Measurements from ENCODE around the gene CENATAC. TPM values are rescaled to one million over a fixed set of nuclear protein-coding genes. Genes with fewer than 3 reads are reported as not detected.
A peak's percentile ranks its signal among the peaks of the same experiment; 100 is the strongest.
"Not testable (repeated sequence)": the region's sequence is repeated elsewhere in the genome, so short reads cannot be mapped to it uniquely, and the experiment has no call there.

The CENATAC gene
- total RNA-seq, 2 donors from 2014 or later = 40.1 to 44.5 TPM

- peaks cover 61% of the 10 kb centered on the region for H3K4me1 Mint-ChIP-seq (ENCODE audit: low read depth)
- H3K4me3 Mint-ChIP-seq = peak overlapping the region; percentile 97 to 99
- no peaks in the 10 kb centered on the region for H3K27me3 Mint-ChIP-seq (ENCODE audit: low read depth)
- no peak for ATAC-seq (replicated peaks in 1 of 2)
- H3K36me3 Mint-ChIP-seq (ENCODE audit: insufficient read depth in 2 of 2) = peaks cover 16 to 32% of the 10 kb centered on the region in 2 donors
- no peaks in the 10 kb centered on the region for H3K9me3 Mint-ChIP-seq
- peak overlapping the region; percentile 86 for H3K27ac Mint-ChIP-seq
- peak in 1 of 2 donors; percentile 20 for DNase-seq
Measured at GRCh38 chr11:119055901-119056300, 58.0 kb downstream of the CENATAC start.

DNA sequence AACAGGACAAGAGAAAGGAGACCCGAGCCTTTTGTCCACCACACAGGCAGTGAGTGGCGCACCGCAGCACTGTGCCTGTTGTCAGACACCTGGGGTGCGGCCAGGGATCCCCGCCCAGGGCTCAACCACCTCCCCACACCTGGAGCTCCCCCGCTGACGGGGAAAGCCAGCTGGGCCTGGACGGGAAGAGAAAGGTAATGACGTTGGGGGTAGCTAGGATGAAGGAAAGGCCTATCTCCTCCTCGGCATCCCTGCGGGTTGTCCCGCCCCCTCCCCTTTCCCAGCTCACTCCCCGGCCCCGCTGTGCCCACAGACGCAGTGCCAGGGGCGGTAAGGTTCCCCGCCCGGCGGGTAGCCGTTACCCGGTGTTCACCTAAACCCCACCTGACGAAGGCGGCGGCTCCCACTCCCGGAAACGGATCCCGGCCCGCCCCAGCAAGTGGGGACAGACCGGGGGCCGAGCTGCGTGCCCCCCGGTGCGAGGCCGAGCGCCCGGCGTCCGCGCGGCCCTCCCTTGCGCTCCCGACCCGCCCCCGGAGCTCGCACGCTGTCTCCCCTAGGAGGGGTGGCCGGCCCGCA lies 58.6 kb downstream of the CENATAC start:
- DNase-seq (peak; percentile 44 to 51), ATAC-seq (replicated peaks in 1 of 2) (peak; percentile 2 to 3)
- H3K27ac Mint-ChIP-seq = peak overlapping the region; percentile 95
- H3K4me3 Mint-ChIP-seq = peak overlapping the region; percentile 97 to 99
- H3K9me3 Mint-ChIP-seq = no peaks in the 10 kb centered on the region
- peaks cover 55% of the 10 kb centered on the region for H3K4me1 Mint-ChIP-seq (ENCODE audit: low read depth)
- no peaks in the 10 kb centered on the region for H3K27me3 Mint-ChIP-seq (ENCODE audit: low read depth)
- peaks cover 16 to 29% of the 10 kb centered on the region in 2 donors for H3K36me3 Mint-ChIP-seq (ENCODE audit: insufficient read depth in 2 of 2)

DNA sequence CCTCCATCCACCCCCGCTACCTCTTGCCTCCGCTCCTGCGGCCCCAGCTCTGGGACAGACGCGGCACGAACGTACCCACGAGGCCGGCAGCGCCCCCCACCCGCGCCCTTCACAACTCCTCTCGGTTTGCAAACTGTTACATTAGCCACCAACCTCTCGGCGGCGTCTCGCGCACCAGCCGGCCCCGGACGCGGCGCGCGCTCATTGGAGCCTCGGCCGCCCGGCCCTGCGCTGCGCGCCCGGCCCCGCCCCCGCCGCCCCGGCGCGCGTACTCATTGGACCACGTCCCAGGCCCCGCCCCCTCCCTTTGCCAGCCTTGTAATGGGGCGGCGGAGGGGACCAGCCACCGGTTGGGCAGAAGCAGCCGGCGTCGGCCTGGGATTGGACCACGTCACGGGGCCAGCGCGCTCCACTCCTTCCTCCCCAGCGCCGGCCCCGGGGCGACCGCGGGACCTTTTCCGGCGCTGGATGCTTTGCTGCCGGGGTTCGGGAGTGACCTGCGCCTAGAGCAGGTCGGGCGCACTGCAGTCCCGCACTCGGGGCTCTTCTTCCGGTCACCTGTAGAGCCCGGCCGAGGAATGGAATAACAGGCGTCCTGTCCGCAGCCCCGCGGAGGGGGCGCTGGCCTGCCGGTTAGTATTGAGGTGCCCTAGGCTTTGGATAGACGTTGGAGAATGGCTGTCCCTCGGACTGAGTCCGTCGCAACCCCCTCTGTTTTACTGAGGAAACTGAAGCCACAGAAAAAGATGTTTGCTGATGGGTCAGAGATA lies 59.2 kb downstream of the CENATAC start, which contains the start of gene HYOU1:
TSS of gene HYOU1 (minus strand) at position 206 of the 770 bp plus-strand sequence. CDS start 1,045 bp downstream, outside the sequence.
- peak; percentile 95 for ATAC-seq (replicated peaks in 1 of 2)
- Mint-ChIP-seq H3K9me3 (no peaks in the 10 kb centered on the region), H3K4me1 (ENCODE audit: low read depth) (peaks cover 50% of the 10 kb centered on the region), H3K36me3 (ENCODE audit: insufficient read depth in 2 of 2) (peaks cover 16 to 26% of the 10 kb centered on the region in 2 donors), H3K27me3 (ENCODE audit: low read depth) (no peaks in the 10 kb centered on the region), H3K4me3 (peak within 1 kb of the TSS; percentile 97 to 99), H3K27ac (peak within 1 kb of the TSS; percentile 95)
- peak; percentile 99 to 100 for DNase-seq

DNA sequence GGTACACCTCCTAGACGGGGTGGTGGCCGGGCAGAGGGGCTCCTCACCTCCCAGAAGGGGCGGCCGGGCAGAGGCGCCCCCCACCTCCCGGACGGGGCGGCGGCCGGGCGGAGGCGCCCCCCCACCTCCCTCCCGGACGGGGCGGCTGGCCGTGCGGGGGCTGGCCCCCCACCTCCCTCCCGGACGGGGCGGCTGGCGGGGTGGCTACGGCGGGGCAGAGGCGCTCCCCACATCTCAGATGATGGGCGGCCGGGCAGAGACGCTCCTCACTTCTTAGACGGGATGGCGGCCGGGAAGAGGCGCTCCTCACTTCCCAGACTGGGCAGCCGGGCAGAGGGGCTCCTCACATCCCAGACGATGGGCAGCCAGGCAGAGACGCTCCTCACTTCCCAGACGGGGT lies 61.2 kb downstream of the CENATAC start:
- not testable (repeated sequence) for H3K27ac Mint-ChIP-seq; DNase-seq; H3K4me3 Mint-ChIP-seq; H3K36me3 Mint-ChIP-seq (ENCODE audit: insufficient read depth in 2 of 2); H3K27me3 Mint-ChIP-seq (ENCODE audit: low read depth); H3K9me3 Mint-ChIP-seq; ATAC-seq (replicated peaks in 1 of 2)
- H3K4me1 Mint-ChIP-seq (ENCODE audit: low read depth) = peaks cover 39% of the 10 kb centered on the region

DNA sequence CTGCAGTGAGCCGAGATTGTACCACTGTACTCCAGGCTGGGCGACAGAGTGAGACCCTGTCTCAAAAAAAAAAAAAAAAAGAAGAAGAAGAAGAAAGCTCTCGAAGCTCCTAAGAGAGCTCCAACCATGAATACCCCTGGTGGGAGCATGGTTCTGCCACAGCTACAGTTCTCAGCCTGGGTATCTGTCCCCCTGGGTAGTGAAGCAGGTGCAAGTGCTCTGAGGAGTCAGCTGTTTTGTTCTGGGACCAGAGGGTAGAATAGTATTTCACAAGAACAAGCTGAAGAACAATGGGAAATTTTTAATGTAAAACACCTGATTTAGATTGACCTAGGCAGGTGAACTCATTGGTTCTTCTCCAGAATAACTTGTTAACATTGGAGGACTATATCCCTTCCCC lies 63.3 kb downstream of the CENATAC start:
- ATAC-seq (replicated peaks in 1 of 2) (no peak), DNase-seq (no peak)
- H3K27ac Mint-ChIP-seq = no peak overlapping the region
- H3K4me3 Mint-ChIP-seq = no peak overlapping the region
- H3K4me1 Mint-ChIP-seq (ENCODE audit: low read depth) = peaks cover 37% of the 10 kb centered on the region
- H3K9me3 Mint-ChIP-seq = no peaks in the 10 kb centered on the region
- H3K36me3 Mint-ChIP-seq (ENCODE audit: insufficient read depth in 2 of 2) = peaks cover 0 to 2% of the 10 kb centered on the region in 2 donors
- H3K27me3 Mint-ChIP-seq (ENCODE audit: low read depth) = no peaks in the 10 kb centered on the region

DNA sequence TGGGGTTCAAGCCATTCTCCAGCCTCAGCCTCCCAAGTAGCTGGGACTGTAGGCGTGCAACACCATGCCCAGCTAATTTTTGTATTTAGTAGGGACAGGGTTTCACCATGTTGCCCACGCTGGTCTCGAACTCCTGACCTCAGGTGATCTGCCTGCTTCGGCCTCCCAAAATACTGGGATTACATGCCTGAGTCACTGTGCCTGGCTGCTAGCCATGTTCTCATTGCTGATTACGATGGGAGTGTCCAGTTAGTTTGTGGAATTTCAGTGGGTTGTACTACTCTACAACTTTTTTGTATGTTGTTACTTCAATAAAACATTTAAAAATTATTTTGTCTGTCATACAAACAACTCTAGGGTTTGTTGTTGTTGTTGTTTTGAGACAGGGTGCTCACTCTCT lies 64.8 kb downstream of the CENATAC start:
- Mint-ChIP-seq H3K4me3 (no peak overlapping the region), H3K27ac (no peak overlapping the region), H3K9me3 (no peaks in the 10 kb centered on the region), H3K36me3 (ENCODE audit: insufficient read depth in 2 of 2) (no peaks in the 10 kb centered on the region), H3K4me1 (ENCODE audit: low read depth) (peaks cover 43% of the 10 kb centered on the region), H3K27me3 (ENCODE audit: low read depth) (no peaks in the 10 kb centered on the region)
- ATAC-seq (replicated peaks in 1 of 2) (no peak), DNase-seq (no peak)

- ATAC-seq (replicated peaks in 1 of 2) (peak in 1 of 2 donors; percentile 22), DNase-seq (peak; percentile 55)
- Mint-ChIP-seq H3K4me1 (ENCODE audit: low read depth) (peaks cover 43% of the 10 kb centered on the region), H3K9me3 (no peaks in the 10 kb centered on the region), H3K4me3 (peak overlapping the region in 1 of 2 donors; percentile 65), H3K27ac (peak overlapping the region; percentile 20), H3K27me3 (ENCODE audit: low read depth) (no peaks in the 10 kb centered on the region), H3K36me3 (ENCODE audit: insufficient read depth in 2 of 2) (peaks cover 0 to 2% of the 10 kb centered on the region in 2 donors)
Measured at GRCh38 chr11:119065369-119065768, 67.4 kb downstream of the CENATAC start.

Other genes with a start within 250 kb of the CENATAC start
- 100 to 1,000 TPM; 239 to 256 TPM for gene DDX6, start 207.0 kb upstream of the CENATAC start, total RNA-seq
- gene CXCR5, start 114.2 kb upstream of the CENATAC start, total RNA-seq = 10 to 100 TPM; 16.9 to 20.3 TPM
- gene BCL9L, start 72.2 kb upstream of the CENATAC start, total RNA-seq = 10 to 100 TPM; 33.5 to 34.5 TPM
- gene UPK2, start 41.8 kb upstream of the CENATAC start, total RNA-seq = 1 to 10 TPM in 1 of 2 donors, under 1 TPM in 1; 0.53 to 1.2 TPM
- not detected for gene FOXR1, start 26.4 kb upstream of the CENATAC start, total RNA-seq
- 1,000 to 10,000 TPM; 1,893 to 1,917 TPM for gene RPS25, start 20.2 kb downstream of the CENATAC start, total RNA-seq
- 10 to 100 TPM; 59.3 to 70.0 TPM for gene TRAPPC4, start 20.6 kb downstream of the CENATAC start, total RNA-seq
- gene SLC37A4, start 32.7 kb downstream of the CENATAC start, total RNA-seq = 10 to 100 TPM; 35.8 to 41.4 TPM
- 100 to 1,000 TPM; 199 to 232 TPM for gene HYOU1, start 59.1 kb downstream of the CENATAC start, total RNA-seq
- 10 to 100 TPM; 24.0 to 24.2 TPM for gene VPS11, start 69.7 kb downstream of the CENATAC start, total RNA-seq
- 10 to 100 TPM; 31.6 to 42.5 TPM for gene HMBS, start 86.7 kb downstream of the CENATAC start, total RNA-seq
- gene DPAGT1, start 103.7 kb downstream of the CENATAC start, total RNA-seq = 10 to 100 TPM; 63.8 to 81.9 TPM
- gene C2CD2L, start 109.2 kb downstream of the CENATAC start, total RNA-seq = 10 to 100 TPM; 21.0 to 21.1 TPM
- gene HINFP, start 123.4 kb downstream of the CENATAC start, total RNA-seq = 10 to 100 TPM; 31.9 to 34.1 TPM
- under 1 TPM; 0.09 to 0.24 TPM for gene ABCG4, start 150.9 kb downstream of the CENATAC start, total RNA-seq
- gene NLRX1, start 170.6 kb downstream of the CENATAC start, total RNA-seq = 10 to 100 TPM; 19.3 to 26.7 TPM
- 1 to 10 TPM in 1 of 2 donors, under 1 TPM in 1; 0.76 to 1.1 TPM for gene NHERF4, start 187.3 kb downstream of the CENATAC start, total RNA-seq
- gene CBL, start 208.2 kb downstream of the CENATAC start, total RNA-seq = 10 to 100 TPM; 45.4 to 52.7 TPM

Data from activated T-cell treated with anti-CD3 and anti-CD28 coated beads, Interleukin-2, amount 50 U/mL, for 72 hours (primary cell).